HL-60 (cell line): Measurements from ENCODE around the gene RTF1.

Source experiments
- DNase-seq, 2 experiments: peaks; one replicate each; pipeline ENCODE4 v3.0.0-alpha.2; 2010 to 2020; ENCODE audit warnings: low read depth in 1 of 2, low spot score in 1 of 2
- H3K27ac ChIP-seq: fragments of 250-450 bp; sonication (Bioruptor Pico); replicated peaks from 2 replicates; pipeline ENCODE4 v1.5.1; 2020; ENCODE audit warnings: mild to moderate bottlenecking, moderate library complexity
- H3K27me3 ChIP-seq: fragments of 250-450 bp; sonication (Bioruptor Pico); 2 replicates; pipeline ENCODE4 v1.5.1; 2021; ENCODE audit warnings: mild to moderate bottlenecking, moderate library complexity; ENCODE audit not compliant: insufficient read depth, poor library complexity, severe bottlenecking
- H3K4me3 ChIP-seq: replicated peaks from 2 replicates; pipeline ENCODE4 v1.5.1; 2011; ENCODE audit warnings: mild to moderate bottlenecking, control low read depth, low read length; ENCODE audit not compliant: insufficient read depth
- CTCF ChIP-seq: IDR thresholded peaks from one replicate; pipeline ENCODE4 v1.5.1; 2011; ENCODE audit warnings: low read length, control low read depth, inconsistent platforms; ENCODE audit not compliant: insufficient read depth
- GABPA ChIP-seq: IDR thresholded peaks from 2 replicates; pipeline ENCODE4 v1.6.1; 2012; ENCODE audit warnings: low read depth
- POLR2AphosphoS5 ChIP-seq: IDR thresholded peaks from 2 replicates; pipeline ENCODE4 v1.6.1; 2012; ENCODE audit warnings: low read depth
- REST ChIP-seq: IDR thresholded peaks from 2 replicates; pipeline ENCODE4 v1.6.1; 2012; ENCODE audit warnings: low read depth; ENCODE audit not compliant: insufficient replicate concordance
- SPI1 ChIP-seq: IDR thresholded peaks from 2 replicates; pipeline ENCODE4 v1.6.1; 2012; ENCODE audit warnings: low read depth, mild to moderate bottlenecking, borderline replicate concordance

The RTF1 gene

GRCh38 chr15:41392659-41393058 is 24.2 kb upstream of the RTF1 start:
- Histone ChIP-seq H3K4me3 (no peak overlapping the region), H3K27ac (no peak overlapping the region), H3K27me3 (no peaks in the 10 kb centered on the region)
- TF ChIP-seq POLR2AphosphoS5 (no peak), CTCF (no peak), GABPA (no peak), SPI1 (no peak), REST (no peak)
- no peak for DNase-seq

GRCh38 chr15:41394924-41395323 is 22.0 kb upstream of the RTF1 start:
- no peak for DNase-seq
- TF ChIP-seq POLR2AphosphoS5: no peak
- no peak for TF ChIP-seq REST
- TF ChIP-seq GABPA: no peak
- TF ChIP-seq CTCF: no peak
- TF ChIP-seq SPI1: no peak
- Histone ChIP-seq H3K4me3 (no peak overlapping the region), H3K27ac (no peak overlapping the region), H3K27me3 (no peaks in the 10 kb centered on the region)

GRCh38 chr15:41396111-41396510 is 20.8 kb upstream of the RTF1 start:
- no peak overlapping the region for H3K4me3 ChIP-seq
- DNase-seq: peak in 1 of 2 experiments; percentile 54
- H3K27ac ChIP-seq: peak overlapping the region; percentile 30; the same call in 1 of the 2 replicates
- H3K27me3 ChIP-seq: no peaks in the 10 kb centered on the region
- TF ChIP-seq CTCF: no peak
- peak; percentile 85 for TF ChIP-seq SPI1

- Histone ChIP-seq H3K27ac (peak overlapping the region; percentile 83), H3K4me3 (peak overlapping the region; percentile 80), H3K27me3 (no peaks in the 10 kb centered on the region)
- TF ChIP-seq SPI1: no peak
- TF ChIP-seq CTCF: no peak
- no peak for TF ChIP-seq REST
- TF ChIP-seq POLR2AphosphoS5: no peak
- TF ChIP-seq GABPA: no peak
- DNase-seq: no peak
Measured at GRCh38 chr15:41401904-41402267, 15.0 kb upstream of the RTF1 start.
